Mesendoderm (in vitro differentiated cells): Measurements from ENCODE around the gene KIAA0513.

Source experiments
- DNase-seq: peaks from one replicate; pipeline ENCODE4 v3.0.0; 2013
- H2AK5ac ChIP-seq: 2 replicates; pipeline ENCODE4 v1.6.1; 2013; ENCODE audit warnings: low read length, inconsistent platforms
- H2BK120ac ChIP-seq: 2 replicates; pipeline ENCODE4 v1.6.1; 2013; ENCODE audit warnings: low read depth, mild to moderate bottlenecking, low read length, moderate library complexity, mixed read lengths
- H2BK15ac ChIP-seq: replicated peaks from 2 replicates; pipeline ENCODE4 v1.6.1; 2013; ENCODE audit warnings: low read depth, mild to moderate bottlenecking, moderate library complexity
- H2BK5ac ChIP-seq: 2 replicates; pipeline ENCODE4 v1.6.1; 2013; ENCODE audit warnings: low read length, inconsistent platforms
- H3K18ac ChIP-seq: 2 replicates; pipeline ENCODE4 v1.6.1; 2013; ENCODE audit warnings: mild to moderate bottlenecking, low read length, mixed read lengths
- H3K23ac ChIP-seq: one replicate; pipeline ENCODE4 v1.6.1; 2013; ENCODE audit warnings: low read length
- H3K27ac ChIP-seq: 2 replicates; pipeline ENCODE4 v1.5.1; 2013; ENCODE audit warnings: low read depth, mild to moderate bottlenecking, inconsistent platforms, low read length, moderate library complexity
- H3K27me3 ChIP-seq: 2 replicates; pipeline ENCODE4 v1.6.1; 2013; ENCODE audit warnings: low read length, control low read depth, mild to moderate bottlenecking, inconsistent platforms; ENCODE audit not compliant: insufficient read depth, poor library complexity
- H3K36me3 ChIP-seq: 2 replicates; pipeline ENCODE4 v1.6.1; 2013; ENCODE audit warnings: low read length, inconsistent platforms; ENCODE audit not compliant: control insufficient read depth, insufficient read depth
- H3K4ac ChIP-seq: one replicate; pipeline ENCODE4 v1.6.1; 2013; ENCODE audit warnings: low read depth, mild to moderate bottlenecking, low read length, moderate library complexity
- H3K4me1 ChIP-seq: 2 replicates; pipeline ENCODE4 v1.6.1; 2013; ENCODE audit warnings: low read depth, low read length, inconsistent platforms; ENCODE audit not compliant: control insufficient read depth
- H3K4me2 ChIP-seq: 2 replicates; pipeline ENCODE4 v1.6.1; 2013; ENCODE audit warnings: low read length
- H3K4me3 ChIP-seq: 2 replicates; pipeline ENCODE4 v1.5.1; 2013; ENCODE audit warnings: mild to moderate bottlenecking, low read length
- H3K56ac ChIP-seq: one replicate; pipeline ENCODE4 v1.6.1; 2013; ENCODE audit warnings: low read length
- H3K79me1 ChIP-seq: 2 replicates; pipeline ENCODE4 v1.6.1; 2013; ENCODE audit warnings: low read length, inconsistent platforms
- H3K79me2 ChIP-seq: 2 replicates; pipeline ENCODE4 v1.6.1; 2013; ENCODE audit warnings: mild to moderate bottlenecking, low read length; ENCODE audit not compliant: control insufficient read depth, insufficient read depth
- H3K9ac ChIP-seq: 2 replicates; pipeline ENCODE4 v1.6.1; 2013; ENCODE audit warnings: low read length, inconsistent platforms
- H4K5ac ChIP-seq: one replicate; pipeline ENCODE4 v1.6.1; 2013; ENCODE audit warnings: low read length
- H4K8ac ChIP-seq: one replicate; pipeline ENCODE4 v1.6.1; 2013; ENCODE audit warnings: low read depth, mild to moderate bottlenecking, control low read depth, low read length, moderate library complexity
- WGBS: extraction: QIAGEN DNeasy Blood & Tissue Kit; methylation state at CpG from one replicate; pipeline ENCODE4 v1.1.7; 2013; ENCODE audit warnings: low lambda C conversion rate, missing lambda C conversion rate; ENCODE audit not compliant: insufficient coverage; ENCODE audit errors: extremely low coverage; 5-methylcytosine and 5-hydroxymethylcytosine counted together

KIAA0513 gene

DNA sequence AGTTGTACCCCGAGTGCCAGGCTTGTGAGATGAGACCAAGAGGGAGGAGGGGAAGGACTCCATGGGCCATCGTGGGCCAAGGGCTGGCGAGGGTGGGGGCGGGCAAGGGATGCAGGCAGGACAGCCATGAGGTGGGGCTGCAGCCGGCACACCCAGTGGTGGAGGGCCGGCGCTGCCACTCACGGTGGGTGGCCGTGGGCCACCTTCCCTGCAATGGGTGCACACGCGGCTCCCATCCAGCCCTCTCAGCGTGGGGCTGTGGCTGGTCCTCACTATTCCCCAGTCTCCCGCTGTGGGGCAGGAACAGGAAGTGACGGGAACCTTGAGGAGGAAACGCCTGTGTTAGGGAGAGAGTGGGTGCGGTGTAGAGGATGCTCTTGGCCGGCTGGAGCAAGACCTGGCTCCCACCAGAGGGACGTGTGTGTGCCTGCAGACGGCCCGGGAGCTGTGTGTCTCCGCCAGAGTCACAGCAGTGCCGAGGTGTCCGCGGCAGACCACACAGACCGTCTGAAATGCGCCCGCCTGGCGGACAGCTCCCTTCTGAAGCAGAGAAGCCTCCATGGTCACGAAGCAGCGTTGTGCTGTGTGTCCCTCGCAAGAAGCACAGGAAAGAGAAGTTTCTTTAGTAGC, 61.1 kb downstream of the KIAA0513 start:
- H3K36me3 ChIP-seq, result no peaks in the 10 kb centered on the region
- H2BK15ac ChIP-seq, result no peak overlapping the region
- WGBS, result no CpG with 5 or more reads among the region's 31 CpGs
- no peak overlapping the region for H4K8ac ChIP-seq
- no peak overlapping the region for H2AK5ac ChIP-seq
- H3K18ac ChIP-seq, result no peak overlapping the region
- H2BK120ac ChIP-seq, result no peak overlapping the region
- no peak overlapping the region for H3K4ac ChIP-seq
- H3K79me2 ChIP-seq, result no peaks in the 10 kb centered on the region
- H3K23ac ChIP-seq, result no peak overlapping the region
- H3K56ac ChIP-seq, result no peak overlapping the region
- H4K5ac ChIP-seq, result no peak overlapping the region
- H3K4me2 ChIP-seq, result no peak overlapping the region
- no peak for DNase-seq
- H3K27ac ChIP-seq, result no peak overlapping the region
- H3K79me1 ChIP-seq, result no peaks in the 10 kb centered on the region
- H2BK5ac ChIP-seq, result no peak overlapping the region
- no peaks in the 10 kb centered on the region for H3K27me3 ChIP-seq
- H3K9ac ChIP-seq, result no peak overlapping the region
- H3K4me3 ChIP-seq, result no peak overlapping the region
- H3K4me1 ChIP-seq, result no peaks in the 10 kb centered on the region

DNA sequence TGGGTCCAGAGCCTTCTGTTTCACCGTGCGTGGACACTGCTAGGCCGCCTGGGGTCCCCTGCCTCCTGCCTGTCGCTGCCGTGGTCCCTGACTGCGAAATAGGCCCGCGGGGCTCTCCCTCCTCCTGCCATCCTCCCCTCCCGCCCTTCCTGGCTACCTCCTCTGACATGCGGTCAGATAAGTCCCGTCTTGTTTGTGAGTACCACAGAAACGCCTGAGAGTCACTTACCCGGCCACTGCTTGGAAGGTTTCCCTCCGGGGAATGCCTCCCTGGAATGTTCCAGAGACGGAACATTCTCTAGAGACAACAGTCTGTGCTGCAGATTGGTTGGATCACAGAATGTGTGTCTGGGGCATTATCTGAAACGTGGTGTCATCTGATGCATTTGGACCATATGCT, 61.9 kb downstream of the KIAA0513 start:
- Histone ChIP-seq H2BK120ac (no peak overlapping the region), H3K36me3 (no peaks in the 10 kb centered on the region), H4K5ac (no peak overlapping the region), H3K27me3 (no peaks in the 10 kb centered on the region), H3K4ac (no peak overlapping the region), H3K23ac (no peak overlapping the region), H3K56ac (no peak overlapping the region), H2BK15ac (no peak overlapping the region), H2AK5ac (no peak overlapping the region), H3K18ac (no peak overlapping the region), H3K79me1 (no peaks in the 10 kb centered on the region), H3K9ac (no peak overlapping the region), H3K27ac (no peak overlapping the region), H2BK5ac (no peak overlapping the region), H3K4me2 (no peak overlapping the region), H3K79me2 (no peaks in the 10 kb centered on the region), H3K4me1 (no peaks in the 10 kb centered on the region), H3K4me3 (no peak overlapping the region), H4K8ac (no peak overlapping the region)
- no peak for DNase-seq
- no CpG with 5 or more reads among the region's 16 CpGs for WGBS

DNA sequence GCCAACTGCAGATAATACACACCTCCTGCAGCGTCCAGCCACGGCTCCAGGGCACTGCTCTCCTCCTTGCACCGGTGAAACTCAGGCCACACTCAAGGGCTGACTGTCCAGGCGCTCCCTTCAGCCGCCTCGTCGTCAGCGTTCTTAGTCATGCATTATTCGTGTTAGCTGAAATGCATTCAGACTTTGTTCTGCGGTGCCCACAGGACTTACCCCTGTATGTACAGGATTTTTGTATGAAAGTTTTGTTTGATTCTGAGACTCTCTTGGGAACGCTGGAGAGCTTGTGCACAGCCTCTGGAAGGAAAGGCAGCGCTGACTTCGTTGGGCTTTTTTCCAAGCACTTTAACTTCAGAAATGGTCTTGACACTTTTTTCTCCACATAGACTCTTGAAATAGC, 62.6 kb downstream of the KIAA0513 start:
- Histone ChIP-seq H3K27ac (no peak overlapping the region), H2AK5ac (no peak overlapping the region), H3K36me3 (no peaks in the 10 kb centered on the region), H4K5ac (no peak overlapping the region), H3K23ac (no peak overlapping the region), H4K8ac (no peak overlapping the region), H3K56ac (no peak overlapping the region), H3K4ac (no peak overlapping the region), H3K4me2 (no peak overlapping the region), H3K4me3 (no peak overlapping the region), H2BK120ac (no peak overlapping the region), H3K79me1 (no peaks in the 10 kb centered on the region), H3K18ac (no peak overlapping the region), H3K79me2 (no peaks in the 10 kb centered on the region), H2BK5ac (no peak overlapping the region), H2BK15ac (no peak overlapping the region), H3K9ac (no peak overlapping the region), H3K4me1 (no peaks in the 10 kb centered on the region), H3K27me3 (no peaks in the 10 kb centered on the region)
- DNase-seq, result no peak
- no CpG with 5 or more reads among the region's 13 CpGs for WGBS

DNA sequence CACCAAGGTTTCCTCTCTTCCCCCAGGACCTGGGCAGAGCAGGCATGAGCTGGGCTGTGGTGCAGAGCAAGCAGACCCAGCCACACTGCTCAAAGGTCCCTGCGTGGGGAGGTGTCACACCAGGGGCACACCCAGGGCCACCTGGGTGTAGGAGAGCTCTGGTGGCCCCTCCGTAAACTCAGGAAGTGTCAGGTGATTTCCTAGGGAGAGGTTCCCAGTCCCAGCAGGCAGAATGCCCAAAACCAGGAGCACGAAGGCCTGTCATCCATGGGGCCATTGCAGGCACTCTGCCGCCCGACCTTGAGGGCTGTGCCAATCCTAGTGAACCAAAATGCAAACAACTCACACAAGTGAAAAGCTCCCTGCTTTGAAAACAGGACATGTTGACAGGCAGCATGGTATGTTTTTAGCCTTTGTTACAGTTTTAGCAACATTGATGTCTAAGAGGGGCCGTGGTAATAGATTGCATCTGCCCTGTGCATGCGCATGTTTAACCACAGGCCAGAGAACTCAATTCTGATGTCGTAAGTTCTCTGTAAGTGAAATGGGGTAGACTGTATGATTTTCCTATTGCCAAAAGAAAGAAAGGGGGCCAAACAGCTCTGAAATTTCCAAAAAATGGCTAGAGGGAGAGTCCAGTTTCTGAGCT, 63.4 kb downstream of the KIAA0513 start:
- H3K36me3 ChIP-seq, result no peaks in the 10 kb centered on the region
- no peak overlapping the region for H3K4ac ChIP-seq
- no peak overlapping the region for H2BK120ac ChIP-seq
- no CpG with 5 or more reads among the region's 8 CpGs for WGBS
- H2AK5ac ChIP-seq, result no peak overlapping the region
- no peak overlapping the region for H3K4me3 ChIP-seq
- no peak overlapping the region for H3K56ac ChIP-seq
- no peaks in the 10 kb centered on the region for H3K79me1 ChIP-seq
- H2BK15ac ChIP-seq, result no peak overlapping the region
- H3K18ac ChIP-seq, result no peak overlapping the region
- no peak overlapping the region for H4K5ac ChIP-seq
- H3K4me1 ChIP-seq, result no peaks in the 10 kb centered on the region
- no peak for DNase-seq
- no peak overlapping the region for H3K27ac ChIP-seq
- H4K8ac ChIP-seq, result no peak overlapping the region
- no peak overlapping the region for H3K23ac ChIP-seq
- no peaks in the 10 kb centered on the region for H3K27me3 ChIP-seq
- no peak overlapping the region for H2BK5ac ChIP-seq
- no peaks in the 10 kb centered on the region for H3K79me2 ChIP-seq
- no peak overlapping the region for H3K4me2 ChIP-seq
- no peak overlapping the region for H3K9ac ChIP-seq

DNA sequence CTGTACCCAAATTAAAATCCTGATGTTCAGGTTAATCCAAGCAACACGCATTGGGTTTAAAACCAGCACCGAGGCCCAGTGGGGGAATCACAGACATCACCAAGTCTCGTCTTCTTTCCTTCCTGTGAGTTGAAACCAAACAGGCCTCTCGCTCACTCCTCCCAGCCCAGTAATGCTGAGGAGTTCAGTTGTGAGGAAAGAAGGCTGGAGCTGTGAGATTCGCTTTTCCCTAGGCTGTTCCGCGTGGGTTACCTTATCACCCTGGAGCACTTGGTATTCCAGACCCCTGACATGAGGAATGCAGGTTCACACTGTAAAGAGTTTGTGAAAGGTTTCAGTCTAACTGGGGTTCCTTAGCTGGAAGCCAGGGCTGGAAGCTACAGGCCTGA, 63.9 kb downstream of the KIAA0513 start:
- no peak overlapping the region for H3K27ac ChIP-seq
- H3K56ac ChIP-seq, result no peak overlapping the region

DNA sequence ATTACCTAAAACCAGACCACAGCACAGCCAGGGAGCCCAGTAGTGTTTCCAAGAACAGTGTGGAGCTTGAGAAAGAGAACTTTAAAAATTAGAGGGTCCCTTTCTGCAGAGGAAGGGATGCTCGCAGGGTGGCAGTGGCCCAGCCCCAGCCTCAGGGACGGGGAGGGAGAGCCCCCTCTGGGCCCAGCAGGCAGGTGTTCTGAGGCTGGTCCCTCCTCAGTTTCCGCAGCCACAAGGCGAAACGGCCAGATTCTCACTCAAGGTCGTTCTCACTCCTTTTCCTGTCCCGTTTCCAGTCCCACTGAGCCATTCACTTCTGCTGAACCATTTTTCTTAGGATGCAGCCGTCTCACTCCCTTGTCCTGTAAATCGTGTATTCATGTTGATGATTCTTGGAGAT, 64.7 kb downstream of the KIAA0513 start:
- Histone ChIP-seq H3K18ac (no peak overlapping the region), H4K5ac (no peak overlapping the region)
- DNase-seq, result no peak

More for the DNA sequence above, 63.9 kb downstream of the KIAA0513 start:
- Histone ChIP-seq H3K79me2 (no peaks in the 10 kb centered on the region), H4K5ac (no peak overlapping the region), H3K4me2 (no peak overlapping the region), H3K27me3 (no peaks in the 10 kb centered on the region), H3K4me1 (no peaks in the 10 kb centered on the region), H3K4me3 (no peak overlapping the region), H2BK120ac (no peak overlapping the region), H2AK5ac (no peak overlapping the region), H3K18ac (no peak overlapping the region), H3K36me3 (no peaks in the 10 kb centered on the region), H4K8ac (no peak overlapping the region), H2BK15ac (no peak overlapping the region), H2BK5ac (no peak overlapping the region), H3K9ac (no peak overlapping the region), H3K79me1 (no peaks in the 10 kb centered on the region), H3K23ac (no peak overlapping the region), H3K4ac (no peak overlapping the region)
- peak; percentile 36 for DNase-seq
- WGBS, result no CpG with 5 or more reads among the region's 7 CpGs

More for the DNA sequence above, 64.7 kb downstream of the KIAA0513 start:
- H3K56ac ChIP-seq, result no peak overlapping the region
- H3K9ac ChIP-seq, result no peak overlapping the region
- no peak overlapping the region for H3K27ac ChIP-seq
- no peaks in the 10 kb centered on the region for H3K79me1 ChIP-seq
- no peaks in the 10 kb centered on the region for H3K27me3 ChIP-seq
- no peak overlapping the region for H2BK15ac ChIP-seq
- H3K4me1 ChIP-seq, result no peaks in the 10 kb centered on the region
- WGBS, result no CpG with 5 or more reads among the region's 9 CpGs
- no peaks in the 10 kb centered on the region for H3K79me2 ChIP-seq
- H2AK5ac ChIP-seq, result no peak overlapping the region
- no peak overlapping the region for H4K8ac ChIP-seq
- H3K23ac ChIP-seq, result no peak overlapping the region
- no peak overlapping the region for H3K4ac ChIP-seq
- H2BK120ac ChIP-seq, result no peak overlapping the region
- H3K4me2 ChIP-seq, result no peak overlapping the region
- no peak overlapping the region for H3K4me3 ChIP-seq
- H2BK5ac ChIP-seq, result no peak overlapping the region
- no peaks in the 10 kb centered on the region for H3K36me3 ChIP-seq
